GM21447 (cell line): ENCODE measurements around the gene CRYL1.
A peak's percentile ranks its signal among the peaks of the same experiment; 100 is the strongest.

Experiments
- ATAC-seq: cut with Tn5 transposase; IDR thresholded peaks from one replicate; pipeline ENCODE4 v1.9.1; 2021; ENCODE audit not compliant: unreplicated experiment

Gene CRYL1

DNA sequence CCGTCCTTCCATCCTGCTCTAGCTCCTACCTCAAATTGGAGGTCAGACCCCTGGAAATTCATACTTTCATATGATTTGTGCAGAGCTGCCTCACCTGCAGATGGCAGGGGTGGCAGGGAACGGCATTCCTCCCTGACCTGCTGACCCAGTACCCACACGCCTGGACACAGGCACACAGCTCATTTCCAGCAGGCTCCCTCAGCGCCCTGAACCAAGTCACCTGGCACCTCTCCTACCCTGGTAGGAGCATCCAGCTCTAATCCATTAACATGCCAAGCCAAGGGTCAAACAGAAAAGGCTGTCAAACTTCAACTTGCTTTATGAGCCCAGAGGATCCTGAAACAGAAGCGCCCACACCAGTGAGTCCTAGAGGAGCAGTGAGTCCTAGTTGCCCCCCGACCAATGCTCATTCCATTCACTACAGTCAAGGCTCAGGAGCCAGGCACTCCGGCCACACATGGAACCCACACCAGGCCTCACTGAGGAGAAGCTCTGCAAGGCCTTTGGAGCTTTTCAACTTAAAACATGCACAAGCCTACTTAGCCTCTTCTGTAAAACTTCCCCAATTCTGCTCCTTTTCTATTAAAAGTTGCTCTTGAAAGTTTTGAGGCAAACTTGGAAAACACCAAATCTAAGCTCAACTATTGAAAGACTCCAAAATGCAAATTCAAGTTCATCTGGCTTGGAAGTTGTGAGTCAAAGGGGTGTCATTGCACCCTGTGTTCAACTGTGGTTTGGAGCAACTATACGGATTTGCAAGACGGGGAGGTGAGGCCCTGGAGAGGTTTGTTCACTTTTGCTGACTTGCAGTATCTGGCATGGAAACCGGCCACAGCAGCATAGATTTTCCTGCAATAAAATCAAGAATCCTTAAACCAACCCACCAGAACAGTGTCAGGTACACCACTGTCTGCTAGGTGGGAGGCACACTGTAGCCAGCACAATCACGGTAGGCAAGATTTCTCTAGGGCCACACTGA lies 96.7 kb downstream of the CRYL1 start:
- no peak for ATAC-seq

DNA sequence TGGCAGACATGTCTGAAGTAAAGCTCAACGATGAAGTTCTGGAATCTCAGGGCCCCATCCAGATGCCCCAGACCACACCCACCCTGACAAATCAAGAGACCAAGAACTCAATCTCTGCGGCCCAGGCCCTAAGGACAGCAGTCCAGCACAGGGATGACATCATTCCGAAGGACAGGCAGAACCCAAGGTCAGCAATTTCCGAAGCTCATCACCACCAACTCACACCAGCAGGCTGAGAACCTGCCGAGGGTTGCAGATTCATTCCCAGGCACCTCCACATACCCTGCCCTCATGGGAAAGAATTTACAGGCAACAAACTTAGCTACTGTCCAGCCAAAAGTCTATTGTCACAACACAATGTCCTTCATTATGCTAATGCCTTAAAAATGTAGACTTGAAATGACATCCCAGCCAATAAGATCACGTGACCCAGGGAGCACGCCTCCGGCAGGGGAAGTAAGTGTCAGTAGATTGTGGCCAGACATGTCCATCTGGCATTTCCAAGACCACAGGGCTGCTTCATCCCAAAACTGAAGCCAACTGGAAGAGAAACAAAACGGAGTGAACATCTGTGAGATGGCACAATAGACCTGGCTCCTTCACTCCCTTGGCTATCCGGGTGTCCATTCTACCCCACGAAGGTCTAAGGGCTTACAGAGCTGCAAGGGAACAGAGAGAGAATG lies 98.8 kb downstream of the CRYL1 start:
- no peak for ATAC-seq

DNA sequence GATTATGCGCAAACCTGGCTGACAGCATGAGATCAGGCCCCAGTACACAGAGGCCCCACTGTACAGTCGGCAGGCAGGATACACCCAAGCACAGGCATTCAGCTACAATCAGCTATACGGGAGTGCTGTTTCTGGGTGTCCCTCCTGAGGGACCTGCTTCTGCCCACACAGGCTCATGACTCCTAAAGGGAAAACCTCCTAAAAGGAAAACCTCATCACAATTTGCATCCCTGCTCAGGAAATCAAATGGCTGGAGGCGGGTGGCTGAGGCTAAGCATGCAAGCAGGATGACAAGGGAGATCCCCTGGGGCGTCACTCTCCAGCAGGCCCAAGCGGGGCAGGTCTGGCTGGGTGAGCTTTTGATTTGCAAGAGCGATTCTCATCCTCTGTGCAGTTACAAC lies 99.8 kb downstream of the CRYL1 start:
- ATAC-seq, result peak; percentile 65

DNA sequence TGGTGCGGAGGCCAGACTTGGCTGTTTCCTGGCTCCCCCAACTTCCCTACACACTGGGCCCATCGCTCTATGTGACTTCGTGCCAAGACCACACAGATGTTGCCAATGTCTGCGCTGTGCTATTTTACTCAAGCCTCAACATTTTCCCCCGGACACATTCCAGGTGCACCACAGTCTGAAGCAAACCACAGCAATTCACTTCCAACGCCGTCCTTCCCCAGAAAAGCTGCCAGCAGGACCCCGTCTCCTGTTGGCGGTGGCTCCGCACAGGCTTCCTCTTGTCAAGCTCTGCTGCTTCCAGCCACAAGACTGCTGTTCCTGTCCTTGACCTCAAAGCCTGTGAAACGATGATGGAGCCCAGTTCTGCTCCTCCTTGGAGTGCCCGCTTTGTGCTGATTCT lies 100.7 kb downstream of the CRYL1 start:
- no peak for ATAC-seq

DNA sequence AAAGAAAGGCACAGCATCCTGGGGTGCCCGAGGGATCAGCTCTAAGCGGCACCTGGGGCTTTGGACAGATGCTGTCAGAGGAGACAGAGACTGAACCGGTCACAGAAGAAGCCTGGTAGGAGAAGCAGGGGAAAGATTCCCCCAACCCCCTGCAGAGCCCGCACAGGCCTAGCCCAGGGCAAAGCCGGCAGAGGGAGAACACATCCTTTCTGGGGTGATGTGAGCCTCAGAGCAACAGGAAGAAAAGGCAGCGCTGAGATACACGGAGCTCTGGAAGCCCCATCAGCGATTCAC lies 101.2 kb downstream of the CRYL1 start:
- no peak for ATAC-seq

DNA sequence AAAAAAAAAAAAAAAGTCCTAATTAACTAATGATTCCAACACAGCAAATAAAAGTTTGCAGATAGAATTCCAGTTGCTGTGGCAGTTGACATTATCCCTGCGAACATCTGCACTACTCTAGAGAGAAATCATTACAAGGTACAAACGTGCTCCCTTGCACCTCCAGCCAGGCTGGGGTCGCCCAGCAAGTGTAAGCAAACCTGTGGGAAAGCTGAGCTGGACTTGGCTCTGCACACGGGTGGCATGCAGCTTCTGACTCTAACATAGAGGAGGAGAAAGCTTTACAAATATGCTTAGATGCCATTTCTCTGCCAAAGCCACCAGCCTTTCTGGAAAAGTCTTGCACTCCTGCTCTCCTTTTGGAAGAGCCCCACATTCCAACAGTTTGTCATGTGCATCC lies 103.3 kb downstream of the CRYL1 start:
- ATAC-seq, result no peak

DNA sequence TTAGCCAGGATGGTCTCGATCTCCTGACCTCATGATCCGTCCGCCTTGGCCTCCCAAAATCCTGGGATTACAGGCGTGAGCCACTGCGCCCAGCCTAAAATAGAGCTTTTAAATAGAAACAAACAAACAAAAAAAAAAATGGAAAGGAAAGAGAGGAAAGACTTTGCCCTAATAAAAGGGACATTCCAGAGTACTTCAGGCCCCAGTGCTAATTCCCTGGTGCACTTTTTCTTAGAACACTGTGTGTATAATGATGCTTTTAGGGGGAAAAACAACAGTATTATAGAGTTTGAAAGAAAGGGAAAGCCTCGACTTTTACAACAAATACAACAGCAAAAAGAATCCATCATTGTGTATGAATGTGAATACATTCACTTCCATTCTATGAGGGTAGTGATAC lies 104.7 kb downstream of the CRYL1 start:
- no peak for ATAC-seq

DNA sequence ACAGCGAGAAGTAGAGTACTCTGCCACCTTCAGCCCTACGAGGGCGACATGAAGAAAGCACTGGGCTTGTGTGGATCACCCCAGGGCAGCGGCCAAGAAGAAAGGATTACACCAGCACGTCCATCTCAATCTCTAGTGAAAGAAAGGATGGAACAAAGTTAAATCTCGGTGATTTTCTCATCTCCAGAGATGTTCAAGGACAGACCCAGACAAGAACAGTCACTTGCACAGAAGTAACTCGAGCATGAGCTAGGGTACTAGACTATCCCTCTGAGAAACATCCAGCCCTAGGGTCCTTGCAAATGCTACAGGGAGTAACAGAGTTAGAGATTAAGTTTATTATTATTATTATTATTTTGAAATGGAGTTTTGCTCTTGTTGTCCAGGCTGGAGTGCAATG lies 106.7 kb downstream of the CRYL1 start:
- no peak for ATAC-seq

DNA sequence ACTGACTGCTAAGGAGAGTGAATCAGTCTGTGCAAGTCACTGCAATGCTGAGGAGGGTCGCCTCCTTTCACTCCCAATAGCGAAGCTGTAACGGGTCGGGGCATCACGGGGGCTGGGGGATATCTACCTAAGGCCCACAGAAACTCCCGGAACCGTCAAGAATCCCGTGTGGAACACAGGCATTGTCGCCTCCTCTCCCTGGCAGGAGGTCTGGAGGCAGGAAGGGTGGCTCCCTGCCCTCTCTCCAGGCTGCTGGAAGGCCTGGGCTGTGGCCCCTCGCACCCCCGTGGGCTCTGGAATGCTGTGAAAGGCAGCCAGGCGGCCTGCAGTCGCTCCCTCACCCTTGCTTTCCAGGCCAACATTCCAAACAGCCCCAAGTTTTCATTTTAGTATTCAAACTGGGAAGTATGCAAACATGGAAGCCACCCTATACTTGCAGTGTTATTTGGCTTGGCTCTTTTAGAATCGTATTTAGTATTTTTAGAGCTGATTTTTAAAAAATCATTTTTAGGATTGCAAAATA lies 109.4 kb downstream of the CRYL1 start:
- no peak for ATAC-seq

DNA sequence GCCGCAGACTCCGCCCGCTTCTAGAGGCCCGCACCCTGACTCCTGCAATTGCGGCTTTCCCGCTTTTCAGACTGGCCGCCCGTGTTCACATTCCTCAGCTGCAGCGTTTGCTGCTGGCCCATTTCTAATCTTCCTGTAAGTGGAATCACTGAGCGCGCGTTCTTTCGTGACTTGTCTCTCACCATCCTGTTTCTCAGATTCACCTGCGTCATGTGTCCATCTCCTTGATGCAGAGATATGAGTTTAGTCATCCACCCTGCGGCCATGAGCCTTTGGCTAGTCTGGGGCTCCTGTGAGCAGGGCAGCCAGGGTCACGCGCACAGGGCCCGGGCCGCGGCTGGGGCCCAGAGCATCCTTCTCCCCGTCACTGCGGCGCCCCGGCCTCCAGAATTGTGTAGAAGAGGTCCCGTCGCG lies 110.0 kb downstream of the CRYL1 start:
- no peak for ATAC-seq

DNA sequence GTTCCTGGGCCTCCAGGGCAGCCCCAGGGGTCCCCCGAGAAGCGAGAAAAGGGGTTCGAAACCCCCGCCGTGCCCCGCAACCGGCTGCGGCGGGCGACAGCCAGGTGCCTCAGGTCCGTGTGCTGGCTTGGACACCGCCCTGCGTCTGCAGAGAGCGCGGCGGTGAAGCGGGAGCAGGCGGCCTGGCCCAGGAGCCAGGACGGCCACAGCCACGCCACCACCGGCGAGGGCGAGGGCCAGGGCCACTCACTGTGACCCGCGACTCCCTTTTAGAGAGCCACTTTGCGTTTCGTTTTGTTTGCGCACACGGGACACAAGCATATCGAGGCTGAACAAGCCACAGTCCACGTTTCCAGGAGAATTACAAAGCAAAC lies 110.4 kb downstream of the CRYL1 start:
- no peak for ATAC-seq

DNA sequence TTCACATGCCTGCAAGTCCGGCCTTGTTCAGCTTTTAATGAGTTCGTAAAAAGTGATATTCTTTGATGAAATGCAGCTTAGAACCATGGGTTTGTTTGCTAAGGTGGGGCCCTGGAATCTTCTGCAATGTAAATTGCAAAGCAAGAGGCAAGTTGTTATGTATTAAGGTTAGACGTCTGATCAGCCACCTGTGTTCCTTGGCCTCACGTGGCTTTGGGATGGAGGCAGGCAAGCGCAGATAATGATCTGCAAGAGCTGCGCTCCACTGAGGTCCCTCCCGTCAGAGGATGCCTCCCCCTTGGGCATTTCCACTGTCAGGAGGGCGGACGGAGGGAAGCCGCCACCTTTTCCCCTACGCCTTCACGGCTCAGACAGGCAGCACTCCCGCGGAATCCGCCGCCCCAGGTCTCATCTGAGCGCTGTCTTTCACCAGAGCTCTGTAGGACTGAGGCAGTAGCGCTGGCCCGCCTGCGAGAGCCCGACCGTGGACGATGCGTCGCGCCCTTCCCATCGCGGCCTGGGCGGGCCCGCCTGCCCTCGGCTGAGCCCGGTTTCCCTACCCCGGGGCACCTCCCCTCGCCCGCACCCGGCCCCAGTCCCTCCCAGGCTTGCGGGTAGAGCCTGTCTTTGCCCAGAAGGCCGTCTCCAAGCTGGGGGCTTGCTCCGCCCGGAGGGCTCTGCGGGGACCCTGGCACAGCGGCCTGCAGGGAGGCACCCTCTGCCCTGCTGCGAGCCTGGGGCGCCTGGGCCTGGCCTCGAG lies 110.9 kb downstream of the CRYL1 start:
- no peak for ATAC-seq

DNA sequence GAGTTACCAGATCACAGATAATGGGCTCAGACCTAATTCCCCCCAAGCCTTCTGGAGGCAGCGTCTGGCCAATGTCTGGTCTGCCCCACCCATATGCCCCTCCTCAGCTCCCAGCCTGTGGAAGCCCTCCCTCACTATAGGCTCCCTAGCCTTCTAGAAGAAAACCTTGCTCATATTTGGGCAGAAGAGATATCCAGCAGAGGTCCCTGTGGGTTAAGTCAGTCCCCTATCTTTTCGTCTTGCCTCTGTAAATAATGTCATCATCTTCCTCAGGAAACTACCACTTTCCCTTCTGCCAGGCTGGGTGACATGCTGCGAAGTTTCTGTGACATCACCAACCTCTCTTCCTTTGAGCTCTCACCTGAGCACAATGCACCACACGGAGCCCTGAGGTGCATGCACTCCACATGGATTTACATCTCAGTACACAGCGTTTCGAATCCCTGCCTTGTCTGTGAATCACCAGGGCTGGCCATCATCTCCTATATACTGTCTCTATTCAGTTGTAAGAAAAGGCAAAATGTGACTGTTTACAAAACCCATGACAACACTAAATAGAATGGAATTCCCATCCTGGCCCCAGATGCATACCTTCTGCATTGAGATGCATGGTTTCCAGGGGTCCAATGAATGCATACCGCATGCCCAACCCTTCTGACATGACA lies 112.8 kb downstream of the CRYL1 start:
- ATAC-seq, result no peak

DNA sequence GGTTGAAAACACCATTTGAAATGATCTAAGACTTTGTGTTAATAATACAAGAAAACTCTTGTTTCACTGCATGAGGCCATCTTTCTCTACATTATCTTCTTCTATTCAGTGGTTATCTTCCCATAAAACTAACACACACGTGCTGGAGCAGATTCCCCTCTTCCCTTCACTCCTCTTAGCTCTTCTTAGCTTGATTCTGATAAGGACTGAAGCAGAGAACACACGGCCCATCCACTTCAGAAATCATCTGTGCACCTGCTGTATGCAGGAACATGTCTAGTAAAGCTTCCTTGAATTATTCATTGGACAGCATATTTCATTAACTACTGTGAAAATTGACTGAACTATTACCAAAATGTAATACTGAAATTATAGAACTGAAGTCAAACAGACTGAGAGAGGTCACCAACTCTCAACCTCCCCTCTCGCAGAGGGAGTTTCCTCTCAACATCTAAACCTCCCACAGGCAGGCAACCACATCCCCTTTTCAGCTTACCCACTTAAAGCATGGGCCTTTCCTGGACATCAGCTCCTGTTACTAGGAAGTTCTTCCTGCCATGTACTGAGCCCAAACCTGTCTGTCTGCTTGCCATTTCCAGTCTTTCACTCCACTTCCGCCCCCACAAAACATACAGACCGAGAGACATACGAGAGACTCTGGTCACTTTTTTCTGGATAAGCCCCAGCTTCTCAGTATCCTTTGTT lies 113.9 kb downstream of the CRYL1 start:
- ATAC-seq, result peak; percentile 98

DNA sequence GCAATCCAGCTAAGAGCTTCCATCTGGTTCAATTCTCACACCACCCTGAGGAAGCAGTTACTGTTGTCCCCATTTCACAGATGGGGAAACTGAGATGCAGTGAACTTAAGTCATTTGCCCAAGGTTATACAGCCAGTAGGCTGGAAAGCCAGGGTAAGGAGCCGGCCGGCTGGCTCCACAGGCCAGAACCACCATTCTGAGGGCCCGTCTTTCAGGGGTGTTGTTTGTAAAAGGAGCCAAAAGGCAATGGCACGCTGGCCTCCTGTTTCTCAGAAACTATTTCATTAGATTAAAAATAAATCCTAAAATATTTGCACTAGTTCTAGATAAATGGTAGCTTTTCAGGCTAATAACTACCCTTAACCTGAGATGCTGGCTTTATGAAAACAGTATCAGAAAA lies 114.9 kb downstream of the CRYL1 start:
- ATAC-seq, result no peak

DNA sequence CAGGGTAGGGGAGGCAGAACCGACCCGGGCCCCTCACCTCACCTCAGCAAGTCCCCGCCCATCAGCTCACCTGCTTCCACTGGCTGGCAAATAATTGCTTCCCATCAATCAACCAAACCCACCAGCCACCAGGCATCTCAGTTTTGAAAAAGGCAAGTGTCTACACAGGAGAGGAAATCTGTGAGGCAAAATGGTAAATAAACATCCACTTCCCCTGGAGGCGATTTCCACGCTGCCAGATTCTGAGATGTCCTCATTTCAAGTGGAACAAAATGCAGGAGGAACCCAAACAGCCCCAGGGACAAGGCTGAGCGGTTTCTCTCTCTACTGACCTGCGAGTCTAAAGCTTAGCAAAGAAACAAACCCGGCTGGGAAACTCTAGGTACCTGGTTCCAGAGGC lies 117.5 kb downstream of the CRYL1 start:
- ATAC-seq, result no peak

DNA sequence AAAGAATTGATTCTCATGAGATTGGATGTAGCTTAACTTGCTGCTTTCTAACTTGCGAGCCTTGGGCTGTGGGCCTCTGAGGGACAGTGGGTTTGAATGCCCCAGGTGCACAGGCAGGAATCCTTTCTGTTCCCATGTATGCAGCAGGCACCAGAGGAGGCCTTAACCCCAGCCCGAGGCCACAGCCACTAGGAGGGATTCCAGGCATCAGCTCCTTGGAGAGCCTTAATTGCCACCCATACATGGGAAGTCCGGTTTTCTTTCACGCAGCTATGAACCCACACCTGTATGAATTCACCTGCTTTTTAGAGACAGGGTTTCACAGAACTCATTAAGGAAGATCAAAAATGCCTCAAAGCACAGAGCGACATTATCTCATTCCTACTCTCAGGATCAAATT lies 117.9 kb downstream of the CRYL1 start:
- no peak for ATAC-seq

DNA sequence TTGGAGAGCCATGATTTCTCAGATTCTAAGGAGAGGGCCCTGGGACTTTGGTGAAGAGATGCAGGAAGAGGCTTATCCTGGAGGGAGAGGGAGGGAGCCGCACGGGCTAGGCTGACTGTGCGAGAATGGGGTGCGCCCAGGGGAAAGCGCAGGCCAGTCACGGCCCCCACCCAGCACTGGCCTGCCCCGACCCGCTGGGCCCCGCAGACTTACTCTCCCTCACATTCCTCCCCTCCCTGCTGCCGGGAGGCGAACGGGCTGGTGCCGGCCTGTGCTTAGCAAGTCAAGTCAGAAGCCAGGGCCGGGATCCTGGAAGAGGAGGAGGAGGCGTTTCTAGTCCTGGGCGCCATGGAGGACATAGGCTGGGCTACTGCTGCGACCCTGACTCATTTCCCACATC lies 120.0 kb downstream of the CRYL1 start:
- no peak for ATAC-seq

DNA sequence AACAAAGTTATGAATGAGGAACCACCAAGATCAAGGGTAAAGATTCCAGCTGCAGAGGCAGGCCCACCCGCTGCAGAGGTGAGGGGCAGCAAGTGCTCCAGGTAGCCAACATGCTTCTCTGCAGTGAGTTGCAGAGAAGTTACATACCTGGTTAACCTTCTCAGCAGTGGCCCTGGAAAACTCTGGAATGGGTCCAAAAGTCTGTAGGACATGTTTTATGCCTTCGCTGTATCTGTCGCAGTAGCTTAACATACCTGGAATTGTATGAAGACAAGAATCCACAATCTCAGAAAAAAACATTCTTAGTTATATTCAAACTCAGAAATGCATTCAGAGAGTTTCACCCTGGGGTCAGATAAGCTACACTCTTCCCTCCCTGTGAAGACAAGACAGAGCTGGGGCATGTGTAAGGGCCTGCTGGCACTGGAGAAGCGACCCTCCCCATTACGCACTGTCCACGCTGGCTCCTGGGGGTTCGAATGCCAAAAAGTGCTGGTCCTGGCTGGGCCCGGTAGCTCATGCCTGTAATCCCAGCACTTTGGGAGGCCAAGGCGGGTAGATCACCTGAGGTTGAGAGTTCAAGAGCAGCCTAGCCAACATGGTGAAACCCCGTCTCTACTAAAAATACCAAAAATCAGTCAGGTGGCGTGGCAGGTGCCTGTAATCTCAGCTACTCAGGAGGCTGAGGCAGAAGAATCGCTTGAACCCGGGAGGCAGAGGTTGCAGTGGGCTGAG lies 121.0 kb downstream of the CRYL1 start:
- ATAC-seq, result no peak

DNA sequence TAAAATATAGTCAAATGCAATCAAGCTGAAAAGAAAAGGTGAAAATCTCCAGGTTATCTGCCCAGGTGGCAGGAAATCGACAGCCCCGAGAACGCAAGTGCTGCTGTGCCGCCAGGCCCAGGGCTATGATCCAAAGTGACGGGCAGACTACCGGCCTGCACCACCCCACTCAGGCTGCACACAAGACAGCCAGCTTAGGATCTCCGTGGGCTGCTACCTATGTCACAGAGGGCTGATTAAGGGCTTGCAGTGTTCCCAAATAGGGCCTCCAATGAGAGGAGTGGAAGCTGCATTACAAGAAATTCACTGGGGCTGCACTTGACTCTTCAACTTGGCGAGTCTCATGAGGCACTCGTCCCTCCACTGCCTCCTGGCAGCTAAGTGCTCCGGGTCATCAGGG lies 121.8 kb downstream of the CRYL1 start:
- ATAC-seq, result no peak
